GM19397 (cell line): ENCODE data around the gene SLC6A9.

Source experiments
- ATAC-seq: cut with Tn5 transposase; IDR thresholded peaks from one replicate; pipeline ENCODE4 v1.9.1; 2021; ENCODE audit warnings: mild to moderate bottlenecking, moderate library complexity; ENCODE audit not compliant: unreplicated experiment

The SLC6A9 gene

DNA sequence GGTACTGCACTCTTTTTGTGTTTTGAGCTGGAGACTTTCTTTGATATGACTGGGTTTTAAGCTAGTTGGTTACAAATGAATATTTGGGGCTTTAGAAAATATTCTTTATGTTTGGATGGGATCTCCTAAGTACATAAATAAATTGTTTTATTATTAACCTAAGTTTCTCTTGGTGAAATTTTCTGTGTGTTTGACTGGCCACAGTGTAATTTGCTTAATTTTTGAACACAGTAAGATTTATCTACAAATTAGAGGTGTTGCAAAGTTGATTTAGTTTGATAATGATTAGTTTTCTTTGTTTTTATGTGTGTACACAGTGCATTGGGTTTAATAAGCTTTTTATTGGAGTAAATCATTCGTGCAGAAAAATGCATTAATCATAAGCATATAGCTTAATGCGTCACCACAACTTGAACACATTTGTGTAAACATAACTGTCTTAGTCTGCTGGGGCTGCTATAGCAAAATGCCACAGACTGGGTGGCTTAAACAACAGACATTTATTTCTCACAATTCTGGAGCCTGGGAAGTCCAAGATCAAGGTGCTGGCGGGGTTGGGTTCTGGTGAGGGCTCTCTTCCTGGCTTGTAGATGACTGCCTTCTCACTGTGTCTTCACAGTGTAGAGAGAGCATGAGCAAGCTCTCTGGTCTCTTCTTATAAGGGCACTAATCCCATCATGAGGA, 17.4 kb upstream of the SLC6A9 start:
- ATAC-seq, result no peak

DNA sequence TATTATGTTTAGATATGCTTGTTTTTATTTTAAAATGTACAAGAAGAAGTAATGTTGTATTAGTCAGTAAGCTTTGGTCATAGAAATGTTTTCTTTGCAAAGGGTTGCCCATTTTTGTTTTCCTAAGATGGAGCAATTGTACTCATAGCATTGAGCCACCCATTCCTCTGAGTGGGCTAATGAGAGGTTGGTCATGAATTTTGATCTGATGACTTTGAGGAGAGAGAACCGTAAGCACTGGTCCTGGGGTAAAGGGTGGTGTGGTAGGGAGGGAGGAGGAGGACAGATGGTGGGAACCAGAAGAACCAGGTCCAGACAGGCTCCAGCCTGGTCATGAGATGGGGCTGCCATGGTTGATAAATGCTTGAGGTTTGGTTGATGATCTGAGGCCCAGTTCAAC, 15.9 kb upstream of the SLC6A9 start:
- ATAC-seq, result no peak

DNA sequence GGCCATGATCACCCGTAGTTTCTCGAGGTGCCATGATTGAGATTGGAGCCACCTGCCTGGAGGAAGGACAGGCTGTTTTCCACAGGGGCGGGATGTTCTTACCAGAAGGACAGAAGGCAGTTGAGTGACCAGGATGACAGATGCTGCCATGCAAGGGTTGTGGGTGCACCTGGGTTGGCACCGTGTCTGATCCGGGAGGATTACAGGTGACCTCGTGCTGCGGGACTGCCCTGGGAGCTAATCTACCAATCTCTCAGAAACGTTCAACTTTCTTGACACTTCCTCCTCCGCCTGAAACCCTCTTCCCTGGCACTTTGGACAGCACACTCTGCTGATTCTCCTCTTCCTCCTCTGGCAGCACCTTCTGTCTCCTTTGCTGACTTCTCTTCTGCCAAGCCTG, 13.8 kb upstream of the SLC6A9 start:
- ATAC-seq, result no peak

DNA sequence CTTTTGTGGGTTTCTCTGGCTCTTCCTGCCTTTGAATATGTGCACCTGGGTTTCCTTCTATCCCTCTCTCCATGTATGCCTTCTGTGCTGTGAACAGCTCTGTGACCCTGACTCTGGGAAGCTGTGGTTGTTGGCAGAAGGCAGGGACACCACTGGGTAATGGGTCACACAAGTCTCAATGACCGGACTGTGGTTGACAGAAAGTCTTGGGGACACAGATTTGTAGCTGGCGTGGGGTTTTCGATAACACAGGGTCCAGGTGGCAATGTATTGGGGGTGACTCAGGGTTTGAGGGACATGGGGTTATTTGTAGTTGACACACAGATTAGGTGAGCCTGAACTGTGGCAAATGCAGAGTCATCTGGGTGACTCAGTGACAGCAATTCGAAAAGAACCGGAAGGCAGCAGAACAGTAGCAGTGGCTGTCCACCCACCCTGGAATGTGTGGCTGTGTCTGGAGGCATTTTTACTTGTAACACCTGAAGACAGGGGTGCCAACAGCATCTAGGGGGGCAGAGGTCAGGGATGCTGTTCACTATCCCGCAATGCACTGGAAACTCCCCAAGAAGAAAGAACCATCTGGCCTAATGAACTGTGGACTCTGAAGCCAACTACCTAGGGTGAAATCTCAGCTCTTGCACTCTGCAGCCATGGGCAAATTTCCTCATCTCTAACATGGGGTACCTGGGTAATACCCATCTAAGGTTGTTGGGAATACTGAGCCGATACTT, 13.0 kb upstream of the SLC6A9 start:
- no peak for ATAC-seq

DNA sequence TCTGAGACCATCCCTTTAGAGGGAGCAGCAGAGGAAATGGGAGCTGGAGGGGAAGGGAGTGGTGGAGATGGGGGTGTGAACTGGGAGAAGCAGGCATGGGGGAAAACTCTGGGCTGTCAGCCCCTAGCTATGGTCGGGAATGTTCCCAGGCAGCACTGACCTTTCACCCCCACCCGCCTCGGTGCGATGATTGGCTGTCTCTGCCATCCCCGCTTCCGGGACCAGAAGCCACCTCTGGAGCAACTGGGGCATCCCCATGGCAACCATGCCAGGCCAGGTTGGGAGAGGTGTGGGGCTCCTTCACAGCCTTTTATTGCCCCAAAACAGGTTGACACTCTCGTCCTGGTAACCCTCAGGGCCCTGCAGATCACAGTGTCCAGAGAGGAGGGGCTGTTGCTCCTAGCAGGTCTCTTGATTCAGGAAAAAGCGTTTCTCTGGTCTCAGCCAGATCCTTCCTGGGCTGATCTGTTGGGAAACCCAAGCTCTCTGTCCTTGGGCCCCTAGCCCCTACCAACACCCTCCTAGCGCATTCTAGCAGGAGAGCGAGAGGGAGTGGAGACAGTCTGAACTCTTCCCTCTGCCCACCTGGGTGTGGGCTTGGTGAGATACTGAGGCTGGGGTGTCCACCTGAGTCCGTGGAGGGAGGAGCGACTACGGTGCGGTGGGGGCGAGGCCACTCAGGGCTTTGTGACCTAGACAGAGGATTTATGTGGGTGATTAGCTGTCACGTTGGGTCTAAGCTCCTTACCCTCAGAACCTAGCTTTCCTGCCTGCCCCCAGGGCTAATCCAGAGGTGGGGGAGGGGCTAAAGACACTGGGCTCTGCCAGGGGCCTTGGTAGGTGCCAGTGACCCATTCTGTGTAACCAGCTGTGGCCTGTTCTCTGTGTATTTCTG, 12.2 kb upstream of the SLC6A9 start:
- no peak for ATAC-seq

DNA sequence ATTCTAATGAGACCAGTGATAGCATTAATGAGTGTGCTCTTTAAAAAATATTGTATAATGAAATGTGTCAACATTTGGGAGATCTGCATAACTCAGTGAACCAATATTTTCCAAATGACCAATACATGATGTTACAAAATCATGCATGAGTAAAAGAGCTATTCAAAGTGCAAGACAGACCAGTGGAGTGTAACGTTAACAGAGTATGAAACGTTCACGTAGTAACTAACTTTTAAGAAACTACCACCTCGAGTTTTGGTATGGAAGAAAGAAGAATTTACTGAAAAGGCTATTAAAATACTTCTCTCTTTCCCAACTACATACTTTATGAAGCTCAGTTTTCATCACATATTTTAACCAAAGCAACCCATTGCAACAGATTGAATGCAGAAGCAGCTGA, 9.6 kb upstream of the SLC6A9 start:
- no peak for ATAC-seq

DNA sequence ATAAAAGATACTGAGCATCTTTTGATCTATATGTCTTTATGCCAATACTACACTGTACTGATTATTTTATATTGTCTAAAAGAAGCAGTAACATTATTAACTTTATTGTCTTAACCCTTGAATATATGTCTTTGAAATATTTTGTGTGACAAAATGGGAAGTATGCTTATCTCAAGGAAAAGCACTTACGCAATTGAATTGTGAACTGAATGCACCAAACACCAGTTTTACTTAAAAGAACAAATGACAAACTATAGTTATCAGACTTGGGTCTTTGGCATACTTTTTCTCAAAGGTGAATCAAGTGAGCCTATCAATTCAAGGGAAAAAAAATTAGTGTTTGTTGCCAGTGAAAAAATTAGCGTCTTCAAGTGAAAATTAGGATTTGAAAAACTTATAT, 9.2 kb upstream of the SLC6A9 start:
- ATAC-seq, result no peak

DNA sequence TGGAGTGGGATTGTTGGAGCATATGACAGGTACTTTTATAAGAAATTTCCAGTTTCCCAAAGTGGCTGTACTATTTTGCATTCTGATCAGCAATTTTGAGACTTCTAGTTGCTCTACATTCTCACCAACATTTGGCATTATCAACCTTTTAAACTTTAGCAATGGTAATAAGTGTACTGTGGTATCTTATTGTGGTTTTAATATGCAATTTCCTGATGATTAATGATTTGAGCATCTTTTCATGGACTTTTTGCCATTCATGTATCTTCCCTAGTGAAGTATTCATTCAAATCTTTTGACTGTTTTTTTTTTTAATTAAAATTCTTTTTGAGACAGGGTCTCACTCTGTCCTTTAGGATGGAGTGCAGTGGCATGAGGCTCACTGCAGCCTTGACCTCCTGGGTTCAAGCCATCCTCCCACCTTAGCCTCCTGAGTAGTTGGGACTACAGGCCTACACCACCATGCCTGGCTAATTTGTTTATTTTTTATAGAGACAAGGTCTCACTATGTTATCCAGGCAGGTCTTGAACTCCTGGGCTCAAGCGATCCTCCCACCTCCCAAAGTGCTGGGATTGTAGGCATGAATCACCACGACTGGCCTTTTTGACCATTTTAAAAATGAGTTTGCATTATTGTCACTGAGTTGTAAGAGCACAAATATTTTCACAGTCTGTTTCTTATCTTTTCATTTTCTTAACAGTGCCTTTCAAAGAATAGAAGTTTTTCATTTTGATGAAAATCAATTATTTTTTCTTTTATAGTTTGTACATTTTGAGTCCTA, 7.8 kb upstream of the SLC6A9 start:
- ATAC-seq, result no peak

DNA sequence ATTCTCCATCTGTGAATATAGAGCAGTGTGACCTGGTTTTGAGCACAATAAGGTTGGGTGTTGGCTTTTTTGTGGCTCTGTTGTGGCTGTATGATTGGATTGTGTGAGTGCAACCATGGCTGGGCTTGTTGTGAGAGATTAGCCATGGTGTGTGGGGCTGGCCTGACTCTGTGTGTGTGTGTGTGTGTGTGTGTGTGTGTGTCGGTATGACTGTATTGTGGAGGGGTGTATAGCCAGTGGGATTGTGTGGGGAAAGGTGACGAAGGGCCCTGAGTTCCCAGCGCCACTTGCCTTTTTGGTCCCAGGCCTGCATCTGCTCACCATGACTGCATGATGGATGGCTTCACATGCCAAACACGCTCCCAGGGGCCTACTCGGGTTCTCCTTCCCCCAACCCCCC, 5.9 kb upstream of the SLC6A9 start:
- no peak for ATAC-seq

DNA sequence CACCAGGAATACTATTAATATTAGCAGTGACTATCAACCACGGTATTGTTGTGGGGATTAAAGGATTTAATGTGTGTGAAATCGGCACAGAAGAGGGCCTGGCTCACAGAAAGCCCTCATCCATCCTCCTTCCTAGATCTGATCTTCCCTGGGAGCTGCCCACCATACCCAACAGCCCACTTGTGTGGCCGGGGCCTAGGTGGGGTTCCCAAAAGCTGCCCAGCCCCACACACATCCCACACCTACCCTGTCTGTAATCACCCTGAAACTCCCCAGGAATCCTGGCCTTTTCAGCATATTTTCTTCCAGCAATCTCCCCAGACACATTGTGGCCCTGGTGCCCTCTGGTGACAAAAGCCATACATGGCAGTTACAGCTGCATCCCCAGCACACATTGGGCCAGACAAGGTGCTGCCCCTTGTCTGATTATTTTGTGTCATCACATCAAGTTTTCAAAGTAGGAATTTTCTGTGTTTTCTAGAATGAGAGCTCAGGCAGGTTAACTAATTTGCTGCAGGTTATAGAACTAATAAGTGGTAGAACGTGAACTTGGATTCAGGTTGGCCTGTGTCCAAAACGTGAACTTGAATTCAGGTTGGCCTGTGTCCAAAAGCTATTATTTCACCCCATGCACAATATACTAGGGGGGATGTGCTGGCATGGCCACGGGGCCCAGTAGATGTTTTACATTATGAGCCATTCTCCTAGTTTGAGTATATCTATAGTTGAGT, 5.3 kb upstream of the SLC6A9 start:
- ATAC-seq, result no peak

DNA sequence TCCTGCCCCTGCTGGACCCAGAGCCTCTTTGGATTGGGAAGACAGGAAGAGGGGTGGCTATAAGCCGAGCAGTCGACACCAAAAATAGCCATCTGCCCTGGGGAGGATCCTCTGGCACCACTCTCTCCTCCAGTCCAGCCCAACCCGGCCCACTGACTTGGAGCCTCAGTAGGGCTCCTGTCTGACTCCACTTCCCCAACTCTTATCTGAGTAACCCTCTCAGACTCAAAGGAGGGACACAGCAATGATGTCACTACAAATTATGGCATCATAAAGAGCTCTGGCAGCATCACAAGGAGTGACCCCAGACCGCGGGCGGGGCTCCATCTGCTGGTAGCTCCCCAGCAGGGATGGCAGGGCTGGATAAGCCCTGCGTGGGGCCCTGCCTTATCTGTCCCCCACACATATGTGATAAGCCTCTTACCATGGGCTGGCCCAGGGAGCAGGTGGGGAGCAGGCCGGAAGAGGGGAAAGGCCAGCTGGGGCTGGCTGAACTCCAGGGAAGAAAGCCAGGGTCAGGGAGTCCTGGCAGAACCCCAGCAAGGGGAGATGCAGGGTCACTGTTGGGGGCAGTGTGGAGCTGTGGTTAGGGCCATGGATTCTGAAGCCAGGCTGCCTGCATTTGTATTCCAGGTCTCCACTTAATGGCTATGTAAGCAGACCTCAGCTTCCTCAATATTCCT, 4.6 kb upstream of the SLC6A9 start:
- no peak for ATAC-seq

DNA sequence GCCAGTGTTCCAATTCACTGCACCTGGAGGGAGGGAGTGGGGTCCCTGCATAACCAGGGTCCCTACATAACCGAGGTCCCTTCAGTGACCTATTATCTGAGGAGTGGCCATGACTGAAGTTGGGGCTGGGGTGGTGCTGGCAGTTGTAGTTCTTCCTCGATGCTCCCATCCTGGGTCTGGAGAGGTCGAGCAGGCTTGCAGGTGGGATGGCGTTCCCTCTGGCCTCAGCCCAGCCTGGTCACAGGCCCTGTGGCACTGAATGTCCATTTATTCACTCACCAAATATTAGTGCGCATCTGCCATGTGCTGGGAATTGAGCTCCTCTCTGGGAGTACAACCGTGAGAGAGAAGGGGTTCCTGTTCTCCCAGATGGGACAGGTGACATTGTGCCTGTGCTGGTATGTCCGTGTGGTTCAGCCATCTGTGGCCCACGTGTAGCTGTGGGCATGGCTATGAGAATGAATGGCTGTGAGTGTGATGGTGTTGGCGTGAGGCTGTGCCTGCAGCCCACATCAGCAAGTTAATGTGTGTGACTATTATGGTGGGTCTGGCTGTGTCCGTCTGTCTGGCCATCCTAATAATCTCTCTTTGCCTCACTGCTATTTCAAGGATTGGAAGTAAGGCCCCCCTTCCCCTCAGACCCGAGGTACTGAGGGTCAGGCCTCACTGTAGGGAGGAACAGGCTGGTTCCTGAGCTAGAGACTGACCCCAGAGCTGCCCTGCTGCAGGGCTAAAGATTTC, 3.9 kb upstream of the SLC6A9 start:
- ATAC-seq, result no peak

DNA sequence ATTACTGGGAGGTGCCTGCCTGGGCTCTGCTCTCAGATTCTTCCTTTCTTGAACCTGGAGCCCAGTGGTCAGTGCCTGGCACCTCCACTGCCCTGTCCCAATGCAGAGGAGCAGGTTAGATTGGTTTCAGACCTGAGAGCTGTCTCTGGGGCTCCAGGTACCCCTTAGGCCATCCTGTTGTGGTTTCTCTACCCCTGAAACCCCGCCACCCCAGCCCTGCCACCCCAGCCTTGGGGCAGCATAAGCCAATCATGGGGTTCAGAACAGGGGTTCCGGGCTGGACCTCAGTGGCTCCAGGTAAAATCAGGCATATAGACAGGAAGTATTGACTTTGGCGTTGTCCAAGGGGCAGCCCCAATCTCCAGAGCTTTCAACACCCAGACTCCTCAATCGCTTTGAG, 3.2 kb upstream of the SLC6A9 start:
- ATAC-seq, result no peak

DNA sequence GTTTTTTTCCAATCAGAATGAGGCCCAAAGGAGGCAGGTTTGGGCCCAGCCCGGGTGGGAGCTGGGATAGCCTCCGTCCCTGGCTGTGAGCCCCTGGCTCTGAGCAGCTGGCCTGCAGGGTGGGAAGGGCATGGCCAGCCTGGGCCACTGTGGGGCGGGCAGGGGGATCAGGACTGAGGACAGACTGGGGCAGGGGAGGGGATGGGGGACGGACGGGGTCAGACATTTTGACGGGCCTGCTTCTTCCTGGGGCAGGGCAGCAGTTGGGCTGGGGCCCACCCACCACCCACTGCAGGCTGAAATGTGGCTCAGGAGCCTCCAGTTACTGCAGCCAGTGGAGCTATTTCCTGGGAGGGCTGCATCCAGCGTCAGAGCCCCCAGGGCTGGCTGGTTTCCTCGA, 2.5 kb upstream of the SLC6A9 start:
- no peak for ATAC-seq

DNA sequence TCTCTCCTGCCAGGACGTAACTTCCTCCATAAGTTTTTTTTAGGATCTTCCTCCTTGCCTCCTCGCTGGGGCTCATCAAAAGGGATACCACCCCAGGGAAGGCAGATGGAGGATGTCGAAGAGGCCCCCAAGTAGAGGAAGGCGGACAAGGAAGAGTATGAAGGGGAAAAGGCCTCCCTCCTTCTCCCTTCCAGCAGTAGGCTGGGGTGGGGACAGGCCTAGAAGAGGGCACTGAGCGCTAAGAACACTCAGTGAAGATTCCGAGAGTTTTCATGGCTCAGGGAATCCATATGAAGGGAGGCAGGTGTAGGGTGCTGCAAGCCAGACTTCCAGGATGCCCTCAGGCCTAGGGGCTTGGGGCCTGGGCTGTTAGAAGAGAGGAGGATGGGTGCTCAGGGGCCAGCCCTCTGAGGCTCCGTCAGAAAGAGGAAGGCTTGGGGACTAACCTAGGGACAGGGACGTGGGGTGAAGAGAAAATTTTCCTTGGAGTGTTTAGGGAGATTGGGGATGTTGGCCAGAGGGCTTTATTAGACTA, 1.8 kb upstream of the SLC6A9 start:
- no peak for ATAC-seq

DNA sequence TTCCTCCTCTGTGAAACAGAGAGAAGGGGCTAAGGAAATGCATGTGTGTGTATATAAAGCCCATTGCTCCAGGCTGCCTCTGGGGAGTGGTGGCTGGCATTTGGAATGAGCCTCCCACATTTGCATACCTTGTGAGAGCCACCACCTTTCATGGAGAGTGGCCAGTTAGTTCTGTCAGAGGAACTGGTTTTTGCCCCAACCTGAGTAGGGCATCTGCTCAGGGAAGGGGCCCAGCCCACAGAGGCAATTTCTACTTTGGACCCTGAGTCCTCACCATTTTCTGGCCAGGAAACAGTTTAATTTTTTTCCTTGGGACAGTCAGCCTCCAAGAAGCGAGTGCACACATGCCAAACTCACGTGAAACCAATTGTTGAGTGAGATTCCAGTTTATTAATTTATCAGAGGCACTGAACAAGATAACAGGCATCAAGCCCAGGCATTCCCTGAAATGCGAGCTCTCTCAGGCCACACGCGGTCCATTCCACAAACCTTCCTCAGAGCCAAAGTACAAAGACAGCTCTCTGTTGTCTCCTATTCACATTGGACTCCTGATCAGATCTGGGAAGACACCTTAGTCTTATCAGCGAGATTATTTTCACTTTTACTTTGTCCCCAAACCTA, 1.0 kb upstream of the SLC6A9 start:
- ATAC-seq, result no peak

DNA sequence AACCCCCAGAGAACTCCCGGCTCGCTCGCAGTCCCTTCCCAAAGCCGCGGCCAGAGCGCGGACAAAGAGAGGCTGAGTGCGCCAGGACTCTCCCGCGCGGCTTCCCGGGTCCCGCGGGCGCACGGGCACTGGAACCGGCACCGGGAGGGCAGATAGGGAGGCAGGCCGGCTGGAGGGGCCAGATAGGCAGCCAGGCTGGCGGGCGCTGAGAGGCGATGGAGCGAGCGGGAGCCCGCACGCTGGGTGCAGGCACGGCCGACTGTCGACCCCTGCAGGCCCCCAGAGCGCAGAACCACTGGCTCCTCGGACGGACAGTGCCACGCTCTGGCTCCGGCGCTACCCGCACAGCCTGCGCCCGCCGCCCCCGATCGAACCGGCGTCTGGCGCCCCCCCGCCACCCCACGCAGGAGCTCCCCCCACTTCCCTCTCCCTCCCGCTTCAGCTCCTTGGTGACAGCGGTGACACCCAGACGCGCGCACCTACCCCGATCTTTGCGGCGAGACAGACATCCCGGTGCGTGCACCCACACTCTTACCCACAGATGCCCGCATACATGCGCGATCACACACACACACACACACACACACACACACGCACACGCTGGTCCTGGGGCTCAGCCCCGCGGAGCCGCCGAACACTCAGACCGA, 534 bp downstream of the SLC6A9 start:
- ATAC-seq, result peak; percentile 21
